ENCODE data around the gene AMY1C.

DNA sequence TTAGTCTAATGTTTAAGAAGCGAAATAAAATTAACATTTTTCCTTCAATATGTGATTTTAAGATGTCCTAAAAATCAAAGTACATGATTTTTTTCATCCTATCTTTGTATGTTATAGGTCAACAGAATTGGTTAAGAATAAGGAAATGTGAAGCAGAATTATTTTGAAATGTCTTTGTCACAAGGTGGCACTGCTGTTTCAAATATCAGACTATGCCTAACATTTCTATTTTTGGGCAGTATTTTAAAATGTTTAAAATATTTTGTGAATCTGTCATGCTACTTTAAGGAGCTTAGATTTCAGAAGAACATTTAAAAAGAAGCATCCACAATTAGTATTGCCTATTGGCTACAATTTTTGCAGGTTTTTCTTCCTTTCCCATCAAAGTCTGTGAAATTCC is 38.7 kb downstream of the AMY1C start:
- TF ChIP-seq, protein P1, sequence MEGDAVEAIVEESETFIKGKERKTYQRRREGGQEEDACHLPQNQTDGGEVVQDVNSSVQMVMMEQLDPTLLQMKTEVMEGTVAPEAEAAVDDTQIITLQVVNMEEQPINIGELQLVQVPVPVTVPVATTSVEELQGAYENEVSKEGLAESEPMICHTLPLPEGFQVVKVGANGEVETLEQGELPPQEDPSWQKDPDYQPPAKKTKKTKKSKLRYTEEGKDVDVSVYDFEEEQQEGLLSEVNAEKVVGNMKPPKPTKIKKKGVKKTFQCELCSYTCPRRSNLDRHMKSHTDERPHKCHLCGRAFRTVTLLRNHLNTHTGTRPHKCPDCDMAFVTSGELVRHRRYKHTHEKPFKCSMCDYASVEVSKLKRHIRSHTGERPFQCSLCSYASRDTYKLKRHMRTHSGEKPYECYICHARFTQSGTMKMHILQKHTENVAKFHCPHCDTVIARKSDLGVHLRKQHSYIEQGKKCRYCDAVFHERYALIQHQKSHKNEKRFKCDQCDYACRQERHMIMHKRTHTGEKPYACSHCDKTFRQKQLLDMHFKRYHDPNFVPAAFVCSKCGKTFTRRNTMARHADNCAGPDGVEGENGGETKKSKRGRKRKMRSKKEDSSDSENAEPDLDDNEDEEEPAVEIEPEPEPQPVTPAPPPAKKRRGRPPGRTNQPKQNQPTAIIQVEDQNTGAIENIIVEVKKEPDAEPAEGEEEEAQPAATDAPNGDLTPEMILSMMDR (IDR thresholded peaks at IDR 0.05): peak in 1 of 4 donors; percentile 6
- no peak for TF ChIP-seq POLR2A (IDR thresholded peaks at IDR 0.05)

All from right lobe of liver (tissue), 4 donors.